Measurements from ENCODE around the gene CERT1.

CERT1 gene

GRCh38 chr5:75441560-75441959 is 69.9 kb downstream of the CERT1 start:
- Histone ChIP-seq H3K79me2 (ENCODE audit: control insufficient read depth, low read length) (no peaks in the 10 kb centered on the region), H3K27me3 (ENCODE audit: control insufficient read depth, low read length) (no peaks in the 10 kb centered on the region), H3K4me3 (ENCODE audit: low read length) (no peak overlapping the region), H3K4me2 (ENCODE audit: low read length) (no peak overlapping the region), H3F3A (ENCODE audit: control insufficient read depth, insufficient read depth) (no peaks in the 10 kb centered on the region), H3K27ac (ENCODE audit: low read depth, low read length) (no peak overlapping the region), H3K36me3 (ENCODE audit: control insufficient read depth, low read length) (no peaks in the 10 kb centered on the region), H3K4me1 (ENCODE audit: control insufficient read depth, low read length) (no peaks in the 10 kb centered on the region), H3K9me2 (replicated peaks; ENCODE audit: control insufficient read depth, low read length) (no peaks in the 10 kb centered on the region), H3K9me3 (ENCODE audit: control insufficient read depth, insufficient read depth, low read length) (peaks cover 4% of the 10 kb centered on the region; the same call in 1 of the 2 replicates), H4K20me1 (ENCODE audit: control insufficient read depth, insufficient read depth, low read depth, low read length) (no peaks in the 10 kb centered on the region)
- TF ChIP-seq, protein P1, sequence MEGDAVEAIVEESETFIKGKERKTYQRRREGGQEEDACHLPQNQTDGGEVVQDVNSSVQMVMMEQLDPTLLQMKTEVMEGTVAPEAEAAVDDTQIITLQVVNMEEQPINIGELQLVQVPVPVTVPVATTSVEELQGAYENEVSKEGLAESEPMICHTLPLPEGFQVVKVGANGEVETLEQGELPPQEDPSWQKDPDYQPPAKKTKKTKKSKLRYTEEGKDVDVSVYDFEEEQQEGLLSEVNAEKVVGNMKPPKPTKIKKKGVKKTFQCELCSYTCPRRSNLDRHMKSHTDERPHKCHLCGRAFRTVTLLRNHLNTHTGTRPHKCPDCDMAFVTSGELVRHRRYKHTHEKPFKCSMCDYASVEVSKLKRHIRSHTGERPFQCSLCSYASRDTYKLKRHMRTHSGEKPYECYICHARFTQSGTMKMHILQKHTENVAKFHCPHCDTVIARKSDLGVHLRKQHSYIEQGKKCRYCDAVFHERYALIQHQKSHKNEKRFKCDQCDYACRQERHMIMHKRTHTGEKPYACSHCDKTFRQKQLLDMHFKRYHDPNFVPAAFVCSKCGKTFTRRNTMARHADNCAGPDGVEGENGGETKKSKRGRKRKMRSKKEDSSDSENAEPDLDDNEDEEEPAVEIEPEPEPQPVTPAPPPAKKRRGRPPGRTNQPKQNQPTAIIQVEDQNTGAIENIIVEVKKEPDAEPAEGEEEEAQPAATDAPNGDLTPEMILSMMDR (IDR thresholded peaks at IDR 0.05; ENCODE audit: low read depth, low read length, poor library complexity, severe bottlenecking): no peak
- TF ChIP-seq EZH2phosphoT487 (IDR thresholded peaks at IDR 0.05; ENCODE audit: borderline replicate concordance, low read length): no peak

DNA sequence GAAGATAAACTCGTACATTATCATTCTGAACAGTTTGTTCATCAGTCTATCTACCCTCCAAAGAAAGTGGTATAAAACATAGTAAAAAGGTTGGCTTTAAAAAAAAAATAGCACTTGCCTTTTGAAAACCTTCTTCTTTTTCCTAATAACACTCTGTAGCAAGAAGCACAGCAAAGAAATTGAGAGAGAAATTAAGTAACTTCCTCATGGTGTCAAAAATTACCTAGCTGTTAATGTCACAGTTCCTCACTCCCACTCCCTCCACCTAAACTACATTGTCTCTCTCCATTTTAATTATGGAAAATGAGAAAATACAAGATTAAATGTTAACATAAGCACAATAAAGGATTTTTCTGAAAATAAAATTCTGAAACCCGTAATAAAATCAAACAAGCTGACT is 72.2 kb downstream of the CERT1 start:
- H3K79me2 ChIP-seq (ENCODE audit: control insufficient read depth, low read length): no peaks in the 10 kb centered on the region
- H3K4me2 ChIP-seq (ENCODE audit: low read length): no peak overlapping the region
- no peaks in the 10 kb centered on the region for H3K27me3 ChIP-seq (ENCODE audit: control insufficient read depth, low read length)
- no peaks in the 10 kb centered on the region for H3K4me1 ChIP-seq (ENCODE audit: control insufficient read depth, low read length)
- H3K4me3 ChIP-seq (ENCODE audit: low read length): no peak overlapping the region
- TF ChIP-seq, protein P1 (IDR thresholded peaks at IDR 0.05; ENCODE audit: low read depth, low read length, poor library complexity, severe bottlenecking): no peak
- TF ChIP-seq EZH2phosphoT487 (IDR thresholded peaks at IDR 0.05; ENCODE audit: borderline replicate concordance, low read length): no peak
- H3K27ac ChIP-seq (ENCODE audit: low read depth, low read length): no peak overlapping the region
- no peaks in the 10 kb centered on the region for H3K36me3 ChIP-seq (ENCODE audit: control insufficient read depth, low read length)
- no peaks in the 10 kb centered on the region for H4K20me1 ChIP-seq (ENCODE audit: control insufficient read depth, insufficient read depth, low read depth, low read length)
- H3F3A ChIP-seq (ENCODE audit: control insufficient read depth, insufficient read depth): no peaks in the 10 kb centered on the region
- no peaks in the 10 kb centered on the region for H3K9me3 ChIP-seq (ENCODE audit: control insufficient read depth, insufficient read depth, low read length)
- H3K9me2 ChIP-seq (replicated peaks; ENCODE audit: control insufficient read depth, low read length): no peaks in the 10 kb centered on the region

- H3K36me3 ChIP-seq (ENCODE audit: control insufficient read depth, low read length): no peaks in the 10 kb centered on the region
- no peak for TF ChIP-seq EZH2phosphoT487 (IDR thresholded peaks at IDR 0.05; ENCODE audit: borderline replicate concordance, low read length)
- TF ChIP-seq, protein P1 (IDR thresholded peaks at IDR 0.05; ENCODE audit: low read depth, low read length, poor library complexity, severe bottlenecking): no peak
- no peaks in the 10 kb centered on the region for H4K20me1 ChIP-seq (ENCODE audit: control insufficient read depth, insufficient read depth, low read depth, low read length)
- no peaks in the 10 kb centered on the region for H3K4me1 ChIP-seq (ENCODE audit: control insufficient read depth, low read length)
- no peaks in the 10 kb centered on the region for H3K9me3 ChIP-seq (ENCODE audit: control insufficient read depth, insufficient read depth, low read length)
- H3K27ac ChIP-seq (ENCODE audit: low read depth, low read length): no peak overlapping the region
- H3K79me2 ChIP-seq (ENCODE audit: control insufficient read depth, low read length): no peaks in the 10 kb centered on the region
- H3K9me2 ChIP-seq (replicated peaks; ENCODE audit: control insufficient read depth, low read length): no peaks in the 10 kb centered on the region
- no peak overlapping the region for H3K4me3 ChIP-seq (ENCODE audit: low read length)
- H3F3A ChIP-seq (ENCODE audit: control insufficient read depth, insufficient read depth): no peaks in the 10 kb centered on the region
- no peak overlapping the region for H3K4me2 ChIP-seq (ENCODE audit: low read length)
- no peaks in the 10 kb centered on the region for H3K27me3 ChIP-seq (ENCODE audit: control insufficient read depth, low read length)
Measured at GRCh38 chr5:75438722-75439121, 72.7 kb downstream of the CERT1 start.

DNA sequence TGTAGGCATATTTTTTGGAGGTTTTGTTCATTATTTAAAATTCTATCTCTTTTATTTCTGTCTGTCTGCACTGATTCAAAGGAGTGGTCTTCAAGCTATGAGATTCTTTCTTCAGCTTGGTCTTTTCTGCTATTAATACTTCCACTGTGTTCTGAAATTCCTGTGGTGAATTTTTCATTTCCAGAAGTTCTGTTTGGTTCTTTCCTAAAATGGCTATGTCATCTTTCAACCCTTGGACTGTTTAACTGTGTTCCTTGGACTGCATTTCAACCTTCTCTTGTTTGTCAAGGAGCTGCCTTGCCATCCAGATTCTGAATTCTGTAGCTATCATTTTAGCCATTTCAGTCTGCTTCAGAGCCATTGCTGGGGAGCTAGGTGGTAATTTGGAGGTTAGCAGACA is 76.3 kb downstream of the CERT1 start:
- Histone ChIP-seq H3K4me1 (ENCODE audit: control insufficient read depth, low read length) (no peaks in the 10 kb centered on the region), H4K20me1 (ENCODE audit: control insufficient read depth, insufficient read depth, low read depth, low read length) (no peaks in the 10 kb centered on the region), H3K4me2 (ENCODE audit: low read length) (no peak overlapping the region), H3K36me3 (ENCODE audit: control insufficient read depth, low read length) (no peaks in the 10 kb centered on the region), H3K79me2 (ENCODE audit: control insufficient read depth, low read length) (no peaks in the 10 kb centered on the region), H3K27ac (ENCODE audit: low read depth, low read length) (no peak overlapping the region), H3K4me3 (ENCODE audit: low read length) (no peak overlapping the region), H3K9me3 (ENCODE audit: control insufficient read depth, insufficient read depth, low read length) (no peaks in the 10 kb centered on the region), H3K27me3 (ENCODE audit: control insufficient read depth, low read length) (no peaks in the 10 kb centered on the region), H3K9me2 (replicated peaks; ENCODE audit: control insufficient read depth, low read length) (no peaks in the 10 kb centered on the region), H3F3A (ENCODE audit: control insufficient read depth, insufficient read depth) (no peaks in the 10 kb centered on the region)
- TF ChIP-seq EZH2phosphoT487 (IDR thresholded peaks at IDR 0.05; ENCODE audit: borderline replicate concordance, low read length): no peak
- TF ChIP-seq, protein P1 (IDR thresholded peaks at IDR 0.05; ENCODE audit: low read depth, low read length, poor library complexity, severe bottlenecking): no peak
